Kasumi-1 (cell line): ENCODE data around the gene FBXO41.

ENCODE experiments used
- DNase-seq, 2 experiments: peaks; one replicate each; lab custom pipeline; 2025; lab: John Stamatoyannopoulos, UW

Gene FBXO41, protein sequence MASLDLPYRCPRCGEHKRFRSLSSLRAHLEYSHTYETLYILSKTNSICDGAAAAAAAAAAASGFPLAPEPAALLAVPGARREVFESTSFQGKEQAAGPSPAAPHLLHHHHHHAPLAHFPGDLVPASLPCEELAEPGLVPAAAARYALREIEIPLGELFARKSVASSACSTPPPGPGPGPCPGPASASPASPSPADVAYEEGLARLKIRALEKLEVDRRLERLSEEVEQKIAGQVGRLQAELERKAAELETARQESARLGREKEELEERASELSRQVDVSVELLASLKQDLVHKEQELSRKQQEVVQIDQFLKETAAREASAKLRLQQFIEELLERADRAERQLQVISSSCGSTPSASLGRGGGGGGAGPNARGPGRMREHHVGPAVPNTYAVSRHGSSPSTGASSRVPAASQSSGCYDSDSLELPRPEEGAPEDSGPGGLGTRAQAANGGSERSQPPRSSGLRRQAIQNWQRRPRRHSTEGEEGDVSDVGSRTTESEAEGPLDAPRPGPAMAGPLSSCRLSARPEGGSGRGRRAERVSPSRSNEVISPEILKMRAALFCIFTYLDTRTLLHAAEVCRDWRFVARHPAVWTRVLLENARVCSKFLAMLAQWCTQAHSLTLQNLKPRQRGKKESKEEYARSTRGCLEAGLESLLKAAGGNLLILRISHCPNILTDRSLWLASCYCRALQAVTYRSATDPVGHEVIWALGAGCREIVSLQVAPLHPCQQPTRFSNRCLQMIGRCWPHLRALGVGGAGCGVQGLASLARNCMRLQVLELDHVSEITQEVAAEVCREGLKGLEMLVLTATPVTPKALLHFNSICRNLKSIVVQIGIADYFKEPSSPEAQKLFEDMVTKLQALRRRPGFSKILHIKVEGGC

DNA sequence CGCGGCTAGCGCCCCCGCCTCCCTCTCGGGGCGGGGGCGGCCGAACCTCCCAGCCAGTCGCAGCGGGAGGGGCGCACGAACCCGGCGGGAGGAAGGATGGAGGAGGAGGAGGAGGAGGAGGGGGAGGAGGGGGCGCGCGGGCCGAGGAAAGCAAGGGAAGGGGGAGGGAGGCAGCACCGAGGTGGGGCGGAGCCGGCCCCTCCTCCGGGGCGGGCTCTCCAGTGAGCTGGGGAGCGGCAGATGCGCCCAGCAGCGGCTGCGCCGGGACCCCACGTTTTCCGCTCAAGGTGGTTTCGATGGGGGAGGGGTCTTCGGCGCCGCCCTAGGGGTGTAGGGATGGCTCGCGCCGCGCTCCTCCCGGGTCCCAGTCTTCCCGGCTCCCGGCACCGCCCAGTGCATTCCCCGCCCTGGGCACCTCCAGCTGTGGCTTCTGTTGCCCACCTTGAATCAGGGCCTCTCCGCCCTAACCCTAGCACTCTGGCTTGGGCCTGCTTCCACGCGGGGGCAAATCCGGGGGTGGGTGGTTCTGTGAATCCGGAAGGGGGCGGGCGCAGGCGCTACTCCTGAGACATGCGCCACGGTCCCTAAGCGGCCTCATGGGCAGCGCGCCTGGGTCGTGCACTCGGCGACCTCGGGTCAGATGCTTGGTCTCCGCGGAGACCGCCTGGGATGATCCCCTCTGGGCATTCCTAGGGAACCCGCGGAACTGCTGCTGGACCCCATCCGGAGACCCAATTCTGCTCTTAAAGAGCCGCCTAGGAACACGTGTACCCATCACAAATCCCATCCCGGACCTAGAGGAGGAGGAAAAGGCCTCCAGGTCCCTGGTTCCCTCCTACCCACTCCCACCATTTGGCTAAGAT lies at the start of gene FBXO41:
Gene FBXO41 (minus strand): TSS at position 183 of the 863 bp plus-strand sequence. CDS start 14,848 bp downstream, outside the sequence.
- peak; percentile 73 to 80 for DNase-seq

DNA sequence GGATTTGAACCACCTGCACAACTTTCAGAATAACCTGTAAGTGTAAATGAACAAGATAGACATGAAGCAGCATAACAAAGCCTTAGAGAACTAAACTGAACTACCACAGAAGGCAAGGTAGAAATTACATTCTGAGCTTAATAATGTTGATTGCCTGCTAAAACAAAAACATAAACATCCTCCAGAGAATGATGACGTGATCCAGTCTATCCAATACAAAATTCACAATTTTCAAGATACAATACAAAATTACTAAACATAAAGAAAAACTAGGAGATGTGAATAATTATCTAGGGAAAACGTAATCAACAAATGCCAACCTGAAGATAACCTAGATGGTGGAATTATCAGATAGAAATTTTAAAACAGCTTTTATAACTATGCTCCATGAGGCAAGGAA lies 49.8 kb upstream of the FBXO41 start:
- DNase-seq, result no peak

DNA sequence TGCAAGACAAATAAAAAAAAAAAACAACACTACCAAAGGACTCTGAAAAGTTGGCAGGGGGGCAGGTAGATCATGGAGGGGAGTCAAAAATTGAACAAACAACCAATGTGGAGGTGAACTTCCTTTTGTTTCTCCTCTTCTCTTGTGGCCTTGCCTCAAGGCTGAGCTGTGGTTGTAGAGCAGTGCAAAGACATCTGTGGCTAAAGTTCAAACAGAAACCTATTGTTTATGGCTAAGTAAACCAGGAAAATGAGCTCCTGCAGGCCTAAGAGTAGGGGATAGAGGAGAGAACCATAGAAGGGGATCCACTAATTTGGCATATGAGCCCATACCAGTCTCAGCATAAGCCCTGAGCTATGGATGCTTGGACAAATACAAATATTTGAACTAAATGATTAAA lies 49.3 kb upstream of the FBXO41 start:
- DNase-seq, result no peak

DNA sequence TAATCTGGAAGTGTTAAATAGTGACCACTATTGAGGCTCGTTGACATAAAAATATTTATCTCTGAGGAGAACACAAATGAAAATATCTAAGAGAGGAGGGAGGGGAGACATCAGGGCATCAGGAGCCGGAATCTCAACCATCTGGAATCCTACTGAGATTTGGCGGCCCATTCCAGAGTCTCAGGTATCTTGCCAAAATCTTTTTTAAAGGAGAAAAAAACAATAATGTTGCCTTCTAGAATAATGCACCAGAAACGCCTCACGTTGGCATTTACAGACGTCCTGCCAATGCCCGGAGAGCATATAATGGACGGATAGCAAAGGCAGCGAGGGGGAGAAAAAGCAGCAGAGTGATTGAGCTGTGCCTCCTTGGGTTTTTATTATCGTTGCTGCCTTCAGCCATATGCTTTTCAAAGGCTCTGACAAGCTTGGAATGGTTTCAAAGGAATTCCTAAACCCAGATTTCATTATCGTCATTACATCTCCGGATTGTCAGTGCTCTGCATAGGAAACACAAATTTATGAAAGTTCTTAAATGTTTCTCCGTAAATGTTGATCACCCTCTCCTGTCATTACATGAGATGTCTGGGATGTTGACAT lies 39.9 kb upstream of the FBXO41 start:
- DNase-seq, result no peak

DNA sequence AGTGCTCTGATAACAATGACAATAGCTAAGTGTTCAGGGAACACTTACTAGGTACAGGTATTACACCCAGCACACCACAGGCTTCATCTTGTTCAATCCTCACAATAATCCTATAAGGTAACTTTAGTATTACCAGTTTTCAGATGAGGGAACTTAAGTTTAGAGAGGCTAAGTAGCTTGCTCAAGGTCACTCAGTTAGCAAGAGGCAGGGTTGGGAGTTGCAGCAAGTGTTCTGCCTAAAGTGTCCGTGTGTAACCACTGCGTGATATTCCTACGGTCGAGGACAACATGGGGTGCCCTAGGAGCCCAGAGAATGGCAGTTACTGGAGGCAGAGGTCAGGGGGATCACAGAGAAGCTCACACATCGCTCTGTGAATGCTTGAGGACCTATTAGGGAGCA lies 39.3 kb upstream of the FBXO41 start:
- no peak for DNase-seq

DNA sequence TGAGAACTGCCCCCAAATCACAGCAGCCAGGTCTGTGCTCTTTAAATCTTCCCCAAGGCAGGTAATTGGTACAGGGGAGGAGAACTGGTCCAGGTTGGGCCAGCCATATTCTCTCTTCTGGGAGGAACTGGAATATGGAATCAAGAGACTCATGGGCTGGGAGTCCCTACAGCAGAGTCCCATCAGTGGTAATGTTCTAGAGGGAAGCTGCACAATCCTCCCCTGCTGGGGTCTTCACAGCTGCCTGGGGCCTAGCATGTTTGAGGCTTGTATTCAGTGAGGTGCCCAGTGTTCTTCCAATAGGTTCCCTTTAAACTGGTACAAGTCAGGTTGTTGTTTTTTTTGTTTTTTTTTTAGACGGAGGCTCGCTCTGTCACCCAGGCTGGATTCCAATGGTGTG lies 30.2 kb upstream of the FBXO41 start:
- DNase-seq, result no peak

DNA sequence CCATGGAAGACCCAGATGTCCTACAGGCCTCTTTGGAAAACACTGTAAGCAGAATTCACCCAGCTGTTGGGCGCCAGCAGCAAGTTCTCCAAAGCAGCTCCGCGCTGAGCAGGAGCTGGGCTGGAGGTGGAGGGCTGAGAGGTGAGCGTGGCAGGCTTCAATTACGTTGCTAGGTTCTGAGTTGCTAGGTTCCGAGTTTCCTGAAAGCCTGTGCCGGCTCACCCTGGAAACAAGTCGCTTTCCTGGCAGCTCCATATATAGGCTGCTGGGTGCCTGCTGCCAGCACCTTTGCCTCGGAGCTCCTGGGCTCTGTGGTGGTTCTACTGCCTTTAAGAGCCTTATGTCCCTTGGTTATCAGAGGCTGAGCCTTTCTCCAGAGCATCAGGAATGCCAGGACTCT lies 23.4 kb upstream of the FBXO41 start:
- no peak for DNase-seq

DNA sequence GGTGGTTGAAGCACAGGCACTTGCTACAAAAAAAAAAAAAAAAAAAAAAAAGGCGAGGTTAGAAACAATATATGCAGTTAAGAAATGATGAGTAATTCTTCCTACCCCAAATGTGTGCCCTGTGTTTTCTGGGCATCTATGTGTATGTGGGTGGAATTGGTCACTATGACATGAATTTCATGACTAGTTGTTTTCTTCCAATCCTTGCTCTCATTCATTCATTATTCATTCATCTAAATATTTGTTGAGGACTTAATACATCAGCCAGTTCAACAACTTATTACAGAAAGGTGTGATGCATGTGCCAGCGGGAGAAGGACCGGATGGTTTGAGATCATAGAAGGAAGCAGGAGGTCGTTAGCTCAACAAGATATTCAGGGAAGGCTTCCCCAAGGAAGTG lies 17.4 kb upstream of the FBXO41 start:
- no peak for DNase-seq

DNA sequence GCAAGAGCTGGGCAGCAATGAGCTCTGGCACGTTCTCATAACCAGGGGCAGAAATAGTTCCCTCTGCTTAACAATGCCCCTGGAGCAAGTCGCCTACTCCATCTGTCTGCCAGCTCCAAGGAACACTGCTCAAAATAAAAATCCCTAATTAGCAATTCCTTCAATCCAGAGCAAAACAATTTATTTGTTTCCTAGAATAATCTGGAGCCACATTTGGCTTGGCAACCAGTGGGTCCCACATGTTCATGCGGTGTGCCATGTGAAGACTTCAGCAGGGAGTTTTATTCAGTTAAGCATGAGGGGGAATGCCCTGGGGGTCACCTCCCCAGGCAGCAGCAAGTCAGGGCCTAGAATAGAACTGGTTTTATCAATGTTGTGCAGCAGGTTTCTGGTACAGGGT lies 16.6 kb upstream of the FBXO41 start:
- DNase-seq, result no peak

DNA sequence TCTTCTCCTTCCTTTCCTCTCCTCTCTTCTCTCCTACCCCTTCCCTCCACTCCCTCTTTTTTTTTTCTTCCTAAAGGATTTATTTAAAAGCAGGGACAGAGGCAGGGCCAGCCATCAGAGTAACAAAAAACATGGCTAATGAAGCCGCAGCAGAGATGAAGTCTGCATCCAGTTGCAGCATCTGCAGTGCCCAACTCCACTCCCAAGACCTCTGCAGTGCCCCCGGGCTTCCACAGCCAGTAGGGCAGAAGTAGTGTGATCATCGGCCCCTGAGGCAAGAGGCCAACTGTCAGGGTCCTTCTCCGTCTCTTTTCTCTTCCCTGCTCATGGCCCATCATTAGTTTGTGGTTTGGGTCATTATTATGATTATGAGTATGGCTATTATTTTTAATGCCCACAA lies 13.3 kb upstream of the FBXO41 start:
- DNase-seq, result no peak

DNA sequence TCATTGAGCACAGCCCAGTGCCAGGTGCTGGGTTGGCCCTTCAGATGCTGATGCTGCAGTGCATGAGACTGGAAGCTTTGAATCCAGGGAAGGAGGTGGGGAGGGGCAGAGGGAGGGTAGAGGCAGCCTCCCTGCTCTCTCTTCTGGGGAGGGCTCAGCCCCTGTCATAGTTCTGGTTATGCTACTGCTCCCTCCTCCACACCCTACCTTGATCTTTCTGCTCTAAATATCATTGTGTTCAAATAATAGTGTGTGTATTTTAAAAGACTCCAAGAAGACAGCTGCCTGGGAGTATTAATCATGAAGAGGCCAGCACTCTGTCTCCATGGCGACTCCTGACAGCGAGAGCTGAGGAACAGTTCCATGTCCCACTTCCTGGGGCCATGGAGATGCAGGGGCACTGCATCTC lies 12.9 kb upstream of the FBXO41 start:
- DNase-seq, result no peak

DNA sequence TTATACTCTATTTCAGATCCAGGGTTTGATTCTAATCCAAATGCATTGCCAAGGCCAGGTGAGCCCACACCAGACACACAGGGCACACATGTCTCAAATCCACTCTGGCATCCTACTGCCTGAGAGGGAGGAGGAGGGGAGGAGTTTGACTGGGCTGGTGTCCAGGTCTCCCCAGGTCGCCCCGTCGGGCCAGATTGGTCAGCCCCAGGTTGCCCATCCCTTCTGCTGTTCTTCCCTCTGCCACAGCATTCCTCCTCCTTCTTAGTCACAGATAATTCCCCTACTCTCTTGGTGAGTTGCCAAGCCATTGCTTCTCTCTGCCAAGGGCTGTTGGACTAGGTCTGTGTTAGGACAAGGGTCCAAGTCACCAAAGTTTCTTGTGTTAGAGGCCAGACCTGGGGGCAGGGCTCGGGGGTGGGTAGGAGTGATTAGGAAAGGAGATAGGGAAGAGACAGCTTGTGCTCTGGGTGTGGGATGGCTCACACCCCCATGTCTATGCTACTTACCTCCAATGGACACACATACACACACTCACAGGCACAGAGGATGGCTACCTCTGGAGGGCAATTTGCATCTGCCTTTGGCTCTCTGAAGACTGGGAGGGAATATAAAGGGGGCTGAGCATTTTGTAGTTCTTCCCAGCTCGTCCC lies 11.6 kb upstream of the FBXO41 start:
- DNase-seq, result no peak

DNA sequence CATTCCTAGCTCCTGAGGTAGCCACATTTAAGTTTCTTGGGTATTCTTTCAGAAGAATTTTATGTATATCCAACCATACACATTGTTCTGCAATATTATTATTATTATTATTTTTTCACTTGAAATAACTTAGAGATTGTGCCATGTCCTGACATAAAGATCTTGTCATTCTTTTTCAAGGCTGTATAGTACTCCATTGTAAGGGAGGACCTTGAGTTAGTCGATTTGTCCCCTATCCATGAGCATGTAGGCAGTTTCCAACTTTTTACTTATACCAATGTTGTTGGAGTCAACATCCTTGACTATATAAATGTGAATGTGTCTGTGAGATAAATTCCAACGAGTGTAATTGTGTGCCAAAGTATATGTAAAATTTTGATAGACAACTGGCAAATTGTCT lies 10.0 kb upstream of the FBXO41 start:
- no peak for DNase-seq

DNA sequence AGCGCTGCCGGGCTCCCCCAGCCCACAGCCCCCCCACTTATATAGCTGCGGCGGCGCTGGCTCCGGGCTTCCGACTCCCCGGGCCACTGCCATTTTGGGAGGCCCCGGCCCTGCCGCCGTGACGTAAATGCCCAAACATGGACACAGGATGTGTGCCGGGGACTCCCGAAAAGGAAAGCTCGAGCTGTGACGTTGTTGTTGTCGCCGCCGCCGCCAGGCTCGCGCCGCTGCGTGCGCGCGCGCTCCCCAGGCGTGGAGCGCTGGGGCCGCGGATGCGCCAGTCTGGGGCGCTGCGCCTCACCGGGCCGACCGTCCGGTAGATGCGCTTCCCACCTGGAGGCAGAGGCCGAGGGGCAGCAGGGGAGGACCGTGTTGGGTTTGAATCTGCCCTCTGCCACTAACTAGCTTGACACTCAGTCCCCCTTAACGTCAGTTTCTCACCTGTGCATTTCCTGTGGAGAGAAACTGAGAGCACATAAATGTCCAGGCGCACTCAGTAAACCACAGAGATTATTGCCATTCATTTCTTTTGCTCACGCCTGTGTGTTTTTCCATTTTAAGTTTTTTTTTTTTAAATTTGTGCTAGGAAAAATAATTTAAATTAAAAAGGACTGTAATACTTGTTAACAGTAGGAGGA lies 9.4 kb upstream of the FBXO41 start, which contains the start of gene EGR4:
Gene EGR4 (minus strand): TSS at position 15 of the 638 bp plus-strand sequence. CDS start 231 bp downstream, outside the sequence.
- peak; percentile 65 to 73 for DNase-seq

DNA sequence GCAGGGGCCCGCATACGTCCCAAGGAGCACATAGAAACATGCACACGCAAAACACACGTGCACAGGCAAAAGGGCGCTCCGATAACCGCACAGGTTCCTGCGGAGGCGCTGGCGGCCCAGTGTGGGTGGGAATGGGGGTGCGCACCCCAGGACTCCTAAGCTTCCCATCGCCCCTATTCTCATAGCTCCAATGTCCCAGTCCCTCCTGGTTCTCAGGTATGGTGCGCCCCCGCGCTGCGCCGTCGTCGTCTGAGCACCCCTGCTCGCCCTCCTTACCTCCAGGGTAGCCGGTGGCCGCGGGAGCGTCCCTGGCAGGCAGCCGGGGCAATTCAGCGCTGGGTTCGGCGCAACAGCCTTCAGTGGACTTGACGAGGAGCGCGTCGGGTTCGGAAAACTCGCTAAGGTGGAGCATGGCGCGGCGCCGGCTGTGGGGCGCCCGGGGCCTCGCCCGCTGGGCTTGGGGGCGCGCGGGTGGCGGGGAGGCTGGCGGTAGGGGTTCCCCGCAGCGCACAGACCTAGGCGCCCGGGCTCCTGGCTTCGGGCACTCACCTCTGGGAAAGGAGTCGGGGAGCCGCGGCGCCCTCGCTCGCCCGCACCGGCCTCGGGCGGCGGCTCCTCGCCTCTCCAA lies 8.7 kb upstream of the FBXO41 start:
- DNase-seq, result no peak

DNA sequence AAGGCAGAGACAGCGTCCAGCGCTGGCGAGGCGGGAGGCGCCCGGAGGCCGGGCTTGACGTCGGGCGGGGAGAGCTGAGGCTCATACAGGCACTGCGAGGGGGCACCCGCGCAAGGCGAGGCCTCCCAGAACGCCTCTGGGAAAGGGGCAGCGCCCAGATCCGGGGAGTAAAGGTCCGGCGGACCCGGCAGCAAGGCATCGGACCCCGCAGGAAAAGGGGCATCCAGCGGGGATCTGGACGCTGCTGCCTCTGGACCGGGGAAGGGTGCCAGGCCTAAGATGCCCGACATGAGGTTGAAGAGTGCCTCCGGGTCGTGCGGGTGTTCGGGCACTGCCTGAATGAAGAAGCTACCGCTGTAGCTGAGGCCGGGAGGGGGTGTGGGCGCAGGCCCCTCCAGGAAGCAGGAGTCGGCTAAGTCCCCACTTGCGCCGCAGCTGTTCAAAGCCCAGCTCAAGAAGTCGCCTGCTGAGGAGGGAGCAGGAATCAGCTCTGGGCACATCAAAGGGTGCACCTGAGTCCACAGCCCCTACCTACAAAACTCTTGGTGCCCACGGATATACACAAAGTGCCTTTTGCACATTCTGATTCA lies 8.1 kb upstream of the FBXO41 start:
- DNase-seq, result no peak

DNA sequence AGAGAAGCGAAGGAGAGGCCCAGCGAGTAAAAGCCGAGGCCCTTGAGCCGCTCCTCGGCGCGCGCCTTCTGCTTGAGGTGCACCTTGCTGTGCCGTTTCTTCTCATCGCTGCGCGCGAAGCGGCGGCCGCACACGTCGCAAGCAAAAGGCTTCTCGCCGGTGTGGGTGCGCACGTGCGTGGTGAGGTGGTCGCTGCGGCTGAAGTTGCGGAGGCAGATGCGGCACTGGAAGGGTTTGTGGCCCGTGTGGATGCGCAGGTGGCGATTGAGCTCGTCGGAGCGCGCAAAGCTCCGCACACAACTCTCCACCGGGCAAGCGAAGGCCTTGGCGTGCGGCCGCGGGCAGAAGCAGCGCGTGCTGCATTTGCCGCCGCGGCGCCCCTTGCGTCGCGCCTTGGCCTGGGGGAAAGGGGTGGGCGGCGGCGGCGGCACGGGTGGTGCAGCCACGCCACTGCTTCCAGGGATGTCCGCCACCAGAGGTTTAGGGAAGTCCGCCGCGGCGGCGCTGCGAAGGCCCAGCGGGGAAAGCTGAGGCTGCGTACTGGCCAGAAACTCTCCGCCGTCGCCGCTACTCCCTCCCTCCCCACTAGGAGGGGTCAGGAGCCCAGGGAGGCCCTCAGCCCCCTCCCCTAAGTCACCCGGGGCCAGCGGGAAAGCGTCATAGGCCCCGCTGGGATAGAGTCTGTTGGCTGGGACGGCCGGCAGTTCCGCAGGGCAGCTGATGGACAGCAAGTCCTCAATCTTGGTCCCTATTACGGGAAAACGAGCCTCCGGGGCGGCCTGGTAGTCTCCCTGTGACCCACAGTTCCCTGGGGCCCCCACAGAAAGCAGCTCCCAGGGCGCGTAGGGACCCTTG lies 7.4 kb upstream of the FBXO41 start:
- no peak for DNase-seq

DNA sequence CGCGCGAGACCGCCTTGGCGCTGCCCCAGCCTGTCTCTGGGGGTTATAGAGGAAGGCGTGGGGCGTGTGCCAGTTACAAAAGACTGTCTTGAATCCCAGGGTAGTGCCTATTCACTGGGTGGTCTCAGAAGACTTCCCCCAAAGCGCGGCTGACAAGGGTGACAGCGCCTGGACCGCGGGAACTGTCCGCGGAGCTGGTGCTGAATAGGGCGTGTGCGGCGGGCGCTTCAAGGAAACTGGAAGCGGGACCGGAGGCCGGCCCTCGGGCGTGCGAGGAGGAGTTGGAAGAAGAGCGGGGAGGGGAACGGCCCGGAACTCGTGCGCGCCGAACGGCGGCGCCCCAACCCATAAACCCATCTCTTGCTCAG lies 6.8 kb upstream of the FBXO41 start:
- peak; percentile 70 to 82 for DNase-seq
